Natural killer cell treated with Interleukin-12 subunit alpha and Interleukin-12 subunit beta and Interleukin-15 and Interleukin-18, amount 100 ng/mL, for 72 hours (primary cell): ENCODE measurements around the gene PBX1. TPM values are rescaled to one million over a fixed set of nuclear protein-coding genes. Genes with fewer than 3 reads are reported as not detected.

ENCODE experiments used
- ATAC-seq, 2 donors: fragments of 150-1000 bp; cut with Tn5 transposase in 1 of 2; sonication (Bioruptor Pico), chemical (Tn5 transposase) in 1 of 2; 2 replicates each; pipeline ENCODE4 v1.10.0; 2021
- DNase-seq: peaks from one replicate; pipeline ENCODE4 v3.0.0; 2022; ENCODE audit warnings: low spot score
- H3K27ac Mint-ChIP-seq, 2 donors: 1 replicate in 1 of 2; 2 replicates in 1 of 2; pipeline ENCODE4 v1.8.0; 2022; ENCODE audit warnings: mixed read lengths in 2 of 2, mild to moderate bottlenecking in 1 of 2, moderate library complexity in 1 of 2
- H3K27me3 Mint-ChIP-seq, 2 donors: 1 replicate in 1 of 2; 2 replicates in 1 of 2; pipeline ENCODE4 v1.8.0; 2022; ENCODE audit warnings: mixed read lengths in 2 of 2
- H3K36me3 Mint-ChIP-seq: one replicate; pipeline ENCODE4 v1.8.0; 2022; ENCODE audit warnings: mixed read lengths
- H3K4me1 Mint-ChIP-seq, 2 donors: 1 replicate in 1 of 2; 2 replicates in 1 of 2; pipeline ENCODE4 v1.8.0; 2022; ENCODE audit warnings: low read depth in 2 of 2, mixed read lengths in 2 of 2, mild to moderate bottlenecking in 1 of 2
- H3K4me3 Mint-ChIP-seq: one replicate; pipeline ENCODE4 v1.8.0; 2022; ENCODE audit warnings: mixed read lengths
- H3K9me3 Mint-ChIP-seq: 2 replicates; pipeline ENCODE4 v1.8.0; 2022; ENCODE audit warnings: mixed read lengths
- total RNA-seq, 2 donors: library from RNA; stranded (reverse); gene quantifications; one replicate each; pipeline ENCODE4 v1.2.3, GENCODE V29; 2022

The PBX1 gene
- total RNA-seq, 2 donors from 2014 or later, result 0.53 TPM; not detected in 1

GRCh38 chr1:164801246-164801731 lies 242.3 kb downstream of the PBX1 start:
- H3K27ac Mint-ChIP-seq, result no peak overlapping the region
- no peaks in the 10 kb centered on the region for H3K9me3 Mint-ChIP-seq
- H3K4me3 Mint-ChIP-seq, result no peak overlapping the region
- peaks cover 8 to 13% of the 10 kb centered on the region in 2 donors for H3K27me3 Mint-ChIP-seq
- H3K36me3 Mint-ChIP-seq, result no peaks in the 10 kb centered on the region
- H3K4me1 Mint-ChIP-seq, result peaks cover 6 to 9% of the 10 kb centered on the region in 2 donors
- DNase-seq, result no peak
- no peak for ATAC-seq

- H3K27me3 Mint-ChIP-seq, result peaks cover 8 to 13% of the 10 kb centered on the region in 2 donors
- no peak for ATAC-seq
- H3K36me3 Mint-ChIP-seq, result no peaks in the 10 kb centered on the region
- H3K4me1 Mint-ChIP-seq, result peaks cover 6 to 9% of the 10 kb centered on the region in 2 donors
- no peak overlapping the region for H3K4me3 Mint-ChIP-seq
- H3K9me3 Mint-ChIP-seq, result no peaks in the 10 kb centered on the region
- no peak overlapping the region for H3K27ac Mint-ChIP-seq
- no peak for DNase-seq
These were observed 243.0 kb downstream of the PBX1 start for GRCh38 chr1:164801791-164802502.

GRCh38 chr1:164802529-164803282 lies 243.7 kb downstream of the PBX1 start:
- DNase-seq (no peak), ATAC-seq (no peak)

GRCh38 chr1:164803366-164803765 lies 244.4 kb downstream of the PBX1 start:
- Mint-ChIP-seq H3K27me3 (peaks cover 8 to 13% of the 10 kb centered on the region in 2 donors), H3K4me1 (peaks cover 6 to 9% of the 10 kb centered on the region in 2 donors), H3K9me3 (no peaks in the 10 kb centered on the region), H3K4me3 (no peak overlapping the region), H3K36me3 (no peaks in the 10 kb centered on the region), H3K27ac (no peak overlapping the region)
- ATAC-seq (peak; percentile 59 to 62), DNase-seq (no peak)

More at GRCh38 chr1:164802529-164803282, 243.7 kb downstream of the PBX1 start:
- peaks cover 6 to 9% of the 10 kb centered on the region in 2 donors for H3K4me1 Mint-ChIP-seq
- H3K4me3 Mint-ChIP-seq, result no peak overlapping the region
- H3K27me3 Mint-ChIP-seq, result peaks cover 8 to 13% of the 10 kb centered on the region in 2 donors
- H3K36me3 Mint-ChIP-seq, result no peaks in the 10 kb centered on the region
- no peaks in the 10 kb centered on the region for H3K9me3 Mint-ChIP-seq
- H3K27ac Mint-ChIP-seq, result no peak overlapping the region

- Mint-ChIP-seq H3K9me3 (no peaks in the 10 kb centered on the region), H3K27ac (no peak overlapping the region), H3K27me3 (peaks cover 11 to 18% of the 10 kb centered on the region in 2 donors), H3K4me3 (no peak overlapping the region), H3K4me1 (peaks cover 6 to 9% of the 10 kb centered on the region in 2 donors), H3K36me3 (no peaks in the 10 kb centered on the region)
- ATAC-seq (no peak), DNase-seq (no peak)
These were observed 245.4 kb downstream of the PBX1 start for GRCh38 chr1:164804366-164804765.

GRCh38 chr1:164805399-164805798 lies 246.4 kb downstream of the PBX1 start:
- Mint-ChIP-seq H3K27ac (no peak overlapping the region), H3K36me3 (no peaks in the 10 kb centered on the region), H3K27me3 (peaks cover 12 to 24% of the 10 kb centered on the region in 2 donors), H3K4me1 (peaks cover 6 to 9% of the 10 kb centered on the region in 2 donors), H3K4me3 (no peak overlapping the region), H3K9me3 (no peaks in the 10 kb centered on the region)
- no peak for DNase-seq
- no peak for ATAC-seq

GRCh38 chr1:164806531-164806930 lies 247.5 kb downstream of the PBX1 start:
- peaks cover 9 to 18% of the 10 kb centered on the region in 2 donors for H3K27me3 Mint-ChIP-seq
- no peak for DNase-seq
- H3K4me1 Mint-ChIP-seq, result peaks cover 6 to 9% of the 10 kb centered on the region in 2 donors

GRCh38 chr1:164813776-164814175 lies 254.8 kb downstream of the PBX1 start:
- H3K27me3 Mint-ChIP-seq, result peaks cover 14 to 52% of the 10 kb centered on the region in 2 donors
- no peak overlapping the region for H3K4me3 Mint-ChIP-seq
- H3K27ac Mint-ChIP-seq, result no peak overlapping the region
- DNase-seq, result no peak
- no peaks in the 10 kb centered on the region for H3K9me3 Mint-ChIP-seq
- no peak for ATAC-seq
- H3K4me1 Mint-ChIP-seq, result no peaks in the 10 kb centered on the region
- no peaks in the 10 kb centered on the region for H3K36me3 Mint-ChIP-seq

More at GRCh38 chr1:164806531-164806930, 247.5 kb downstream of the PBX1 start:
- Mint-ChIP-seq H3K9me3 (no peaks in the 10 kb centered on the region), H3K36me3 (no peaks in the 10 kb centered on the region), H3K4me3 (no peak overlapping the region), H3K27ac (no peak overlapping the region)
- ATAC-seq, result no peak

- ATAC-seq, result no peak
- peaks cover 12 to 33% of the 10 kb centered on the region in 2 donors for H3K27me3 Mint-ChIP-seq
- no peak overlapping the region for H3K27ac Mint-ChIP-seq
- no peak for DNase-seq
- no peak overlapping the region for H3K4me3 Mint-ChIP-seq
- H3K36me3 Mint-ChIP-seq, result no peaks in the 10 kb centered on the region
- H3K4me1 Mint-ChIP-seq, result no peaks in the 10 kb centered on the region
- H3K9me3 Mint-ChIP-seq, result no peaks in the 10 kb centered on the region
These were observed 262.7 kb downstream of the PBX1 start for GRCh38 chr1:164821648-164822047.

- Mint-ChIP-seq H3K4me3 (no peak overlapping the region), H3K4me1 (no peaks in the 10 kb centered on the region), H3K36me3 (no peaks in the 10 kb centered on the region), H3K27me3 (peaks cover 7 to 17% of the 10 kb centered on the region in 2 donors), H3K27ac (no peak overlapping the region), H3K9me3 (no peaks in the 10 kb centered on the region)
- DNase-seq (no peak), ATAC-seq (no peak)
These were observed 264.7 kb downstream of the PBX1 start for GRCh38 chr1:164823486-164824279.

GRCh38 chr1:164824542-164824941 lies 265.6 kb downstream of the PBX1 start:
- Mint-ChIP-seq H3K4me3 (no peak overlapping the region), H3K36me3 (no peaks in the 10 kb centered on the region), H3K9me3 (no peaks in the 10 kb centered on the region), H3K27ac (no peak overlapping the region), H3K4me1 (no peaks in the 10 kb centered on the region), H3K27me3 (peaks cover 9 to 17% of the 10 kb centered on the region in 2 donors)
- DNase-seq (no peak), ATAC-seq (no peak)

- Mint-ChIP-seq H3K9me3 (no peaks in the 10 kb centered on the region), H3K27ac (no peak overlapping the region), H3K4me3 (no peak overlapping the region), H3K4me1 (no peaks in the 10 kb centered on the region), H3K36me3 (no peaks in the 10 kb centered on the region), H3K27me3 (peaks cover 0 to 3% of the 10 kb centered on the region in 2 donors)
- no peak for ATAC-seq
- DNase-seq, result no peak
These were observed 271.6 kb downstream of the PBX1 start for GRCh38 chr1:164830628-164831027.

- H3K4me1 Mint-ChIP-seq, result no peaks in the 10 kb centered on the region
- H3K27me3 Mint-ChIP-seq, result peaks cover 0 to 2% of the 10 kb centered on the region in 2 donors
- ATAC-seq (no peak), DNase-seq (no peak)
- no peaks in the 10 kb centered on the region for H3K36me3 Mint-ChIP-seq
- no peaks in the 10 kb centered on the region for H3K9me3 Mint-ChIP-seq
- no peak overlapping the region for H3K4me3 Mint-ChIP-seq
- no peak overlapping the region for H3K27ac Mint-ChIP-seq
These were observed 275.7 kb downstream of the PBX1 start for GRCh38 chr1:164834641-164835040.
